GM23338 (cell line): Measurements from ENCODE around the gene NFATC2IP. TPM values are rescaled to one million over a fixed set of nuclear protein-coding genes. Genes with fewer than 3 reads are reported as not detected.

Experiments
- ATAC-seq: fragments of 200-7000 bp; cut with Tn5 transposase; 3 replicates; pipeline ENCODE4 v1.9.1; 2020
- DNase-seq: peaks from one replicate; pipeline ENCODE4 v3.0.0-alpha.2; 2015; ENCODE audit warnings: low spot score
- H2AFZ ChIP-seq: fragments of 200-600 bp; sonication (generic); 2 replicates; pipeline ENCODE4 v1.8.0; 2016; ENCODE audit warnings: antibody characterized with exemption, mild to moderate bottlenecking, moderate library complexity
- H3F3A ChIP-seq: fragments of 200-600 bp; sonication (generic); replicated peaks from 2 replicates; pipeline ENCODE4 v1.8.0; 2017; ENCODE audit warnings: antibody characterized with exemption, mixed run types, low read depth
- H3K27ac ChIP-seq: fragments of 200-600 bp; sonication (generic); 2 replicates; pipeline ENCODE4 v1.6.1; 2016; ENCODE audit warnings: low read depth
- H3K27me3 ChIP-seq: fragments of 200-600 bp; sonication (generic); 2 replicates; pipeline ENCODE4 v1.8.0; 2016; ENCODE audit warnings: mild to moderate bottlenecking, mixed run types, moderate library complexity; ENCODE audit not compliant: insufficient read depth
- H3K36me3 ChIP-seq: fragments of 200-600 bp; sonication (generic); 2 replicates; pipeline ENCODE4 v1.8.0; 2016; ENCODE audit warnings: mild to moderate bottlenecking; ENCODE audit not compliant: insufficient read depth
- H3K4me1 ChIP-seq: fragments of 200-600 bp; sonication (generic); 2 replicates; pipeline ENCODE4 v1.8.0; 2016; ENCODE audit warnings: mild to moderate bottlenecking, moderate library complexity; ENCODE audit not compliant: insufficient read depth
- H3K4me2 ChIP-seq: fragments of 200-600 bp; sonication (generic); 2 replicates; pipeline ENCODE4 v1.7.1; 2017; ENCODE audit warnings: mixed run types
- H3K4me3 ChIP-seq: fragments of 200-600 bp; sonication (generic); 2 replicates; pipeline ENCODE4 v1.6.1; 2016; ENCODE audit warnings: mixed run types
- H3K79me2 ChIP-seq: fragments of 200-600 bp; sonication (generic); replicated peaks from 2 replicates; pipeline ENCODE4 v1.8.0; 2017; ENCODE audit warnings: mild to moderate bottlenecking; ENCODE audit not compliant: insufficient read depth
- H3K9me2 ChIP-seq: fragments of 200-600 bp; sonication (generic); 2 replicates; pipeline ENCODE4 v1.8.0; 2017; ENCODE audit not compliant: insufficient read depth
- H4K20me1 ChIP-seq: fragments of 200-600 bp; sonication (generic); replicated peaks from 2 replicates; pipeline ENCODE4 v1.8.0; 2017; ENCODE audit warnings: mild to moderate bottlenecking; ENCODE audit not compliant: insufficient read depth
- H3K27ac Mint-ChIP-seq: 2 replicates; pipeline ENCODE4 v1.8.0; 2020; ENCODE audit warnings: inconsistent platforms, mild to moderate bottlenecking, moderate library complexity, mixed read lengths
- H3K27me3 Mint-ChIP-seq: 3 replicates; pipeline ENCODE4 v1.8.0; 2022; ENCODE audit warnings: low read depth, mild to moderate bottlenecking, moderate library complexity, mixed read lengths, inconsistent platforms; ENCODE audit not compliant: insufficient read depth, poor library complexity
- H3K36me3 Mint-ChIP-seq: 3 replicates; pipeline ENCODE4 v1.8.0; 2021; ENCODE audit warnings: low read depth, mild to moderate bottlenecking, inconsistent platforms, moderate library complexity, mixed read lengths
- H3K4me1 Mint-ChIP-seq: 3 replicates; pipeline ENCODE4 v1.8.0; 2020; ENCODE audit warnings: mild to moderate bottlenecking, inconsistent platforms, mixed read lengths
- H3K4me3 Mint-ChIP-seq: 3 replicates; pipeline ENCODE4 v1.8.0; 2021; ENCODE audit warnings: moderate library complexity, mild to moderate bottlenecking, inconsistent platforms, mixed read lengths
- H3K9me3 Mint-ChIP-seq: 3 replicates; pipeline ENCODE4 v1.8.0; 2020; ENCODE audit warnings: moderate library complexity, mild to moderate bottlenecking, inconsistent platforms, mixed read lengths
- CREB1 ChIP-seq: fragments of 250-450 bp; sonication (Bioruptor Pico); IDR thresholded peaks from 2 replicates; pipeline ENCODE4 v1.5.0; 2020; ENCODE audit warnings: low read depth, mild to moderate bottlenecking, moderate library complexity
- CTCF ChIP-seq, 2 experiments: fragments of 200-600 bp in 1 of 2; sonication (generic) in 1 of 2; conservative IDR thresholded peaks; 2 replicates each; pipeline versions ENCODE4 v1.5.1 to v1.6.1; 2016 to 2017; ENCODE audit warnings: antibody characterized with exemption in 2 of 2, low read depth in 2 of 2, mild to moderate bottlenecking in 2 of 2, moderate library complexity in 1 of 2
- EZH2 ChIP-seq: fragments of 200-600 bp; sonication (generic); IDR thresholded peaks from one replicate; pipeline ENCODE4 v1.8.0; 2017; ENCODE audit warnings: antibody characterized with exemption, mild to moderate bottlenecking, low read depth; ENCODE audit not compliant: unreplicated experiment
- EZH2phosphoT487 ChIP-seq: fragments of 200-600 bp; sonication (generic); IDR thresholded peaks from one replicate; pipeline ENCODE4 v1.8.1; 2018; ENCODE audit warnings: antibody characterized with exemption; ENCODE audit not compliant: unreplicated experiment
- JUNB ChIP-seq: IDR thresholded peaks from one replicate; pipeline ENCODE4 v1.6.1; 2016; ENCODE audit warnings: antibody characterized with exemption; ENCODE audit not compliant: unreplicated experiment
- NANOG ChIP-seq: IDR thresholded peaks from 2 replicates; pipeline ENCODE4 v1.6.1; 2016; ENCODE audit warnings: antibody characterized with exemption, borderline replicate concordance
- POLR2AphosphoS5 ChIP-seq: IDR thresholded peaks from 2 replicates; pipeline ENCODE4 v1.6.1; 2016; ENCODE audit warnings: antibody characterized with exemption, low read depth
- STAT1 ChIP-seq: IDR thresholded peaks from one replicate; pipeline ENCODE4 v1.6.1; 2016; ENCODE audit warnings: antibody characterized with exemption; ENCODE audit not compliant: unreplicated experiment
- ZNF331 ChIP-seq: fragments of 250-450 bp; sonication (Bioruptor Pico); IDR thresholded peaks from 2 replicates; pipeline ENCODE4 v1.5.0; 2020; ENCODE audit warnings: low read depth, mild to moderate bottlenecking, moderate library complexity
- ZNF462 ChIP-seq: fragments of 250-450 bp; sonication (Bioruptor Pico); IDR thresholded peaks from 2 replicates; pipeline ENCODE4 v1.5.0; 2020; ENCODE audit warnings: mild to moderate bottlenecking, moderate library complexity
- polyA plus RNA-seq: library from polyadenylated mRNA; unstranded; fragments of >200 nt; fragmentation: Nextera tagmentation; extraction: Ambion mirVana; gene quantifications from 2 replicates; pipeline ENCODE4 v1.2.1, GENCODE V29; 2016
- total RNA-seq: library from RNA; depleted of rRNA; stranded (reverse); fragments of >200 nt; shearing (Covaris generic); gene quantifications from 2 replicates; pipeline ENCODE4 v1.2.3, GENCODE V29; 2014
- TF ChIP-seq, protein P1 (sequence below): IDR thresholded peaks from 2 replicates; pipeline ENCODE4 v1.6.1; 2016; ENCODE audit warnings: antibody characterized with exemption

NFATC2IP gene
- total and polyA plus RNA-seq, 2 experiments from 2014 or later = 23.5 to 65.4 TPM

DNA sequence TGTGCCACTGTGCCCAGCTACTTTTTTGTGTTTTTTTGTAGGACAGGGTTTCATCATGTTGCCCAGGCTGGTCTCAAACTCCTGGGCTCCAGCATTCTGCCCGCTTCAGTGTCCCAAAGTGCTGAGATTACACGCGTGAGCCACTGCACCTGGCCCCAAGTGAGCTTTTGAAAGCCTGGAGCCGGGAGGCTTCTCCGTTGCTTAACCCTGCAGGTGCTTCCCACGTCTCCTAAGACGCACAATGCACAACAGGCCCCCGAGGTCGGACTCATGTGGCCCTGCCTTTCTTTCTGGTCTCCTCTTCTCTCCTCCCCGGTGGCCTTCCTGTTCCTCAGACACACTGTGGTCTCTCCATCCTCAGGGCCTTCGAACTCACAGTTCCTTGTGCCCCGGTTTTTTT, 38.2 kb upstream of the NFATC2IP start:
- H3K36me3 Mint-ChIP-seq = peaks cover 20% of the 10 kb centered on the region
- no peaks in the 10 kb centered on the region for H3K9me3 Mint-ChIP-seq
- peak overlapping the region; percentile 49; the same call in 1 of the 2 replicates for H3K27ac Mint-ChIP-seq
- H4K20me1 ChIP-seq = no peaks in the 10 kb centered on the region
- peaks cover 11% of the 10 kb centered on the region for H3K27me3 Mint-ChIP-seq
- H3K79me2 ChIP-seq = no peaks in the 10 kb centered on the region
- no peak overlapping the region for H3K27ac ChIP-seq
- no peak overlapping the region for H3K4me3 Mint-ChIP-seq
- H3K4me2 ChIP-seq = no peak overlapping the region
- no peak for DNase-seq
- no peaks in the 10 kb centered on the region for H3K4me1 ChIP-seq
- H3F3A ChIP-seq = no peaks in the 10 kb centered on the region
- no peak overlapping the region for H2AFZ ChIP-seq
- ATAC-seq = no peak
- H3K36me3 ChIP-seq = 0 out of 2 replicates have a peak, but pooled peaks cover 6% of the 10 kb centered on the region
- H3K9me2 ChIP-seq = no peaks in the 10 kb centered on the region
- TF ChIP-seq EZH2phosphoT487 (no peak), JUNB (no peak)
- no peaks in the 10 kb centered on the region for H3K27me3 ChIP-seq
- H3K4me3 ChIP-seq = no peak overlapping the region
- no peaks in the 10 kb centered on the region; the same call in 2 of the 3 replicates for H3K4me1 Mint-ChIP-seq

- H3K27ac ChIP-seq = no peak overlapping the region
- H3K36me3 Mint-ChIP-seq = peaks cover 25% of the 10 kb centered on the region
Measured at GRCh38 chr16:28913946-28914724, 36.6 kb upstream of the NFATC2IP start.

More at GRCh38 chr16:28913946-28914724, 36.6 kb upstream of the NFATC2IP start:
- Mint-ChIP-seq H3K4me3 (no peak overlapping the region), H3K27me3 (peaks cover 11% of the 10 kb centered on the region), H3K9me3 (no peaks in the 10 kb centered on the region), H3K27ac (no peak overlapping the region), H3K4me1 (no peaks in the 10 kb centered on the region; the same call in 2 of the 3 replicates)
- Histone ChIP-seq H3K4me2 (no peak overlapping the region), H3K79me2 (no peaks in the 10 kb centered on the region), H4K20me1 (no peaks in the 10 kb centered on the region), H3K27me3 (no peaks in the 10 kb centered on the region), H3K36me3 (0 out of 2 replicates have a peak, but pooled peaks cover 4% of the 10 kb centered on the region), H3K4me1 (no peaks in the 10 kb centered on the region), H3K9me2 (no peaks in the 10 kb centered on the region), H3F3A (no peaks in the 10 kb centered on the region), H3K4me3 (no peak overlapping the region), H2AFZ (no peak overlapping the region)
- ATAC-seq = no peak
- DNase-seq = no peak
- TF ChIP-seq EZH2 (no peak), NANOG (no peak), STAT1 (no peak), POLR2AphosphoS5 (no peak), ZNF462 (no peak), CREB1 (CRISPR knock-in tag) (no peak), ZNF331 (CRISPR knock-in tag) (no peak), CTCF (conservative IDR thresholded peaks at IDR 0.05; ENCODE audit: low read depth in 2 of 2) (no peak)
- TF ChIP-seq, protein P1, sequence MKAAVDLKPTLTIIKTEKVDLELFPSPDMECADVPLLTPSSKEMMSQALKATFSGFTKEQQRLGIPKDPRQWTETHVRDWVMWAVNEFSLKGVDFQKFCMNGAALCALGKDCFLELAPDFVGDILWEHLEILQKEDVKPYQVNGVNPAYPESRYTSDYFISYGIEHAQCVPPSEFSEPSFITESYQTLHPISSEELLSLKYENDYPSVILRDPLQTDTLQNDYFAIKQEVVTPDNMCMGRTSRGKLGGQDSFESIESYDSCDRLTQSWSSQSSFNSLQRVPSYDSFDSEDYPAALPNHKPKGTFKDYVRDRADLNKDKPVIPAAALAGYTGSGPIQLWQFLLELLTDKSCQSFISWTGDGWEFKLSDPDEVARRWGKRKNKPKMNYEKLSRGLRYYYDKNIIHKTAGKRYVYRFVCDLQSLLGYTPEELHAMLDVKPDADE = no peak
